ENCODE data around the gene FUT3. TPM values are rescaled to one million over a fixed set of nuclear protein-coding genes. Genes with fewer than 3 reads are reported as not detected.

Gene FUT3
- total and polyA plus RNA-seq, 4 donors: 0.25 to 0.47 (median 0.27) TPM; not detected in 1

DNA sequence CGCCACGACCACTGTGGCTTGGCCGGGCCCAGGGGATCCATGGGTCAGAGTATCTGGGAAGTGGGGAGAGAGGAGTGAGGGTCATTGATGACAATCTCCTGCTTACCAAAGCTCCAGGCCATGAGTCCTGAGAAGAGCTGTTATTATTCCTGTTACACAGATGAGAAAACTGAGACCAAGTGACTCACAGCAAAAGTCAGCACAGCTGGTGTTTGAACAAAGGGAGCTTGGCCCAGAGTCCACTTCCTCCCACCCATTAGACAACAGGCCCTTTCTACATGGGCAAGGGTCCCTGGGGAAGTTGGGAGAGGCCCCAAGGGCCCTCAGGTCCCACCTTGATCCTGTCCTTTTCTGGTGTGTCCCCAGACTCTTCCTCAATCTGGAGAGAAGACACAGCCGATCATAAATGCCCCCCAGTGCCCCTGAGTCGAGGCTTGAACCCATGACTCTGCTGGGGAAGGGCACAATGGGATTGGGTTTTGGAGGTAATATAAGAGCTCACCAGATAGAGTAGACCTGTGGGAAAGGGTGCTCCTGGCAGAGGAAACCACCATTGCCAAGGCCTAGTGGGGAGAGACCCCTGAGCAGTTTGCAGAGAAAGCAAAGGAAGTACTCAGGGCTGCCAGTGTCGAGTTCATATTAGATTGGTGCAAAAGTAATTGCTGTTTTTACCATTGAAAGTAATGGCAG lies 18.6 kb downstream of the FUT3 start:
- H3K9me3 ChIP-seq (ENCODE audit: control insufficient read depth in 4 of 4, low read length in 3 of 4): no peaks in the 10 kb centered on the region
- H3K4me1 ChIP-seq (ENCODE audit: control insufficient read depth in 4 of 4, insufficient read depth in 4 of 4, low read length in 3 of 4): peaks cover under 1 to 11% (median 7%) of the 10 kb centered on the region in 4 donors
- WGBS: 94% methylated on average over 6 of the region's 6 CpGs
- no peak for TF ChIP-seq RXRA (IDR thresholded peaks at IDR 0.05)
- TF ChIP-seq NR2F2 (IDR thresholded peaks at IDR 0.05): no peak
- TF ChIP-seq FOXA2 (IDR thresholded peaks at IDR 0.05): no peak
- no peak for DNase-seq (ENCODE audit: low spot score)
- H3K27me3 ChIP-seq (ENCODE audit: control insufficient read depth in 4 of 4, insufficient read depth in 4 of 4, low read length in 3 of 4): no peaks in the 10 kb centered on the region
- H3K27ac ChIP-seq (ENCODE audit: low read depth in 1 of 2, low read length in 2 of 2): no peak overlapping the region
- no peak overlapping the region for H3K9ac ChIP-seq (ENCODE audit: low read depth in 1 of 2, low read length in 2 of 2)
- no peak overlapping the region for H3K4me3 ChIP-seq (ENCODE audit: low read depth in 1 of 3, low read length in 3 of 3)
- H3K36me3 ChIP-seq (ENCODE audit: control insufficient read depth in 4 of 4, insufficient read depth in 3 of 4, low read depth in 1 of 4, low read length in 3 of 4): peaks cover 0 to 2% (median 0%) of the 10 kb centered on the region in 4 donors

DNA sequence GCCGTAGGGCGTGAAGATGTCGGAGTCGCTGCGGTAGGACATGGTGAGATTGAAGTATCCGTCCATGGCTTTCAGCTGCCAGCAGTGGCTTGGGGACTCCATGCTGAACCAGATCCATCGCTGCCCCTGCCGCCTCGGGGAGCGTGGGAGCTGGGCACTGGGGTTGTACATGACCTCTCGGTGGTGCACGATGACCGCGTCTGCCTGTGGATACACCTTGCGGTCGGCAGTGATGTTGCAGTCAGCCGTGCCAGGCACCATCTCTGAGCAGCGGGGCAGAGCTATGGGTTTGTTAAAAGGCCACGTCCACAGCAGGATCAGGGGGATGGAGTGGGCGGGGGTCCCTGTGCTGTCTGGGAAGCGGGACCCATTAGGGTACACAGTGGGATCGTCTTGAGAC lies 19.2 kb downstream of the FUT3 start:
- no peaks in the 10 kb centered on the region for H3K27me3 ChIP-seq (ENCODE audit: control insufficient read depth in 4 of 4, insufficient read depth in 4 of 4, low read length in 3 of 4)
- DNase-seq (ENCODE audit: low spot score): no peak
- H3K9me3 ChIP-seq (ENCODE audit: control insufficient read depth in 4 of 4, low read length in 3 of 4): no peaks in the 10 kb centered on the region
- H3K9ac ChIP-seq (ENCODE audit: low read depth in 1 of 2, low read length in 2 of 2): no peak overlapping the region
- 95% methylated on average over 22 of the region's 22 CpGs for WGBS
- peaks cover 0 to 2% (median 0%) of the 10 kb centered on the region in 4 donors for H3K36me3 ChIP-seq (ENCODE audit: control insufficient read depth in 4 of 4, insufficient read depth in 3 of 4, low read depth in 1 of 4, low read length in 3 of 4)
- TF ChIP-seq FOXA2 (IDR thresholded peaks at IDR 0.05): no peak
- no peak for TF ChIP-seq RAD21 (IDR thresholded peaks at IDR 0.05)
- no peak for TF ChIP-seq HNF4A (conservative IDR thresholded peaks at IDR 0.05)
- no peak for TF ChIP-seq EGR1 (IDR thresholded peaks at IDR 0.05; ENCODE audit: low read depth in 2 of 2)
- TF ChIP-seq, protein P1, sequence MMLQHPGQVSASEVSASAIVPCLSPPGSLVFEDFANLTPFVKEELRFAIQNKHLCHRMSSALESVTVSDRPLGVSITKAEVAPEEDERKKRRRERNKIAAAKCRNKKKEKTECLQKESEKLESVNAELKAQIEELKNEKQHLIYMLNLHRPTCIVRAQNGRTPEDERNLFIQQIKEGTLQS (IDR thresholded peaks at IDR 0.05): no peak
- no peak for TF ChIP-seq TAF1 (conservative IDR thresholded peaks at IDR 0.05)
- TF ChIP-seq HNF4G (IDR thresholded peaks at IDR 0.05): no peak
- H3K27ac ChIP-seq (ENCODE audit: low read depth in 1 of 2, low read length in 2 of 2): no peak overlapping the region
- H3K4me1 ChIP-seq (ENCODE audit: control insufficient read depth in 4 of 4, insufficient read depth in 4 of 4, low read length in 3 of 4): peaks cover 3 to 16% (median 10%) of the 10 kb centered on the region in 4 donors
- H3K4me3 ChIP-seq (ENCODE audit: low read depth in 1 of 3, low read length in 3 of 3): no peak overlapping the region

DNA sequence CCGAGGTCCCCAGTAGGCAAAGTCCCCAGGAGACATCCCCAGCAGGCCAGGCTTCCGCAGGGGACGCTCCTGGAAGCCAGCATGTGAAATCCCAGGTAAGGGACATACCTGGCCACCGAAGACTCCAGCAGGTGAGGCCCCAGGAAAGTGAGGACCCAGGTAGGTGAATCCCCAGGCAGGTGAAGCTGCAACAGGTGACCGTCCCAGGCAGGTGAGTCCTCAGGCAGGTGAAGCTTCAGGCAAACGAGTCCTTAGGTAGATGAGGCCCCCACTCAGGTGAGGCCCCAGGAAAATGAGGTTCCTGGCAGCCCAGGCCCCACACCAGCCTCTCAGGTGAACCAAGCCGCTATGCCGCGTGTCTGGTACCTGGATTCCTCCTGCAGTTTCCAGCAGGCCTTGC lies 20.1 kb downstream of the FUT3 start:
- DNase-seq (ENCODE audit: low spot score): no peak
- no peaks in the 10 kb centered on the region for H3K9me3 ChIP-seq (ENCODE audit: control insufficient read depth in 4 of 4, low read length in 3 of 4)
- H3K9ac ChIP-seq (ENCODE audit: low read depth in 1 of 2, low read length in 2 of 2): no peak overlapping the region
- no peak overlapping the region for H3K4me3 ChIP-seq (ENCODE audit: low read depth in 1 of 3, low read length in 3 of 3)
- peaks cover 6 to 24% (median 17%) of the 10 kb centered on the region in 4 donors for H3K4me1 ChIP-seq (ENCODE audit: control insufficient read depth in 4 of 4, insufficient read depth in 4 of 4, low read length in 3 of 4)
- 94% methylated on average over 9 of the region's 9 CpGs for WGBS
- H3K27ac ChIP-seq (ENCODE audit: low read depth in 1 of 2, low read length in 2 of 2): no peak overlapping the region
- no peaks in the 10 kb centered on the region for H3K27me3 ChIP-seq (ENCODE audit: control insufficient read depth in 4 of 4, insufficient read depth in 4 of 4, low read length in 3 of 4)
- H3K36me3 ChIP-seq (ENCODE audit: control insufficient read depth in 4 of 4, insufficient read depth in 3 of 4, low read depth in 1 of 4, low read length in 3 of 4): peaks cover 0 to 2% (median 0%) of the 10 kb centered on the region in 4 donors
- TF ChIP-seq SP1 (IDR thresholded peaks at IDR 0.05): no peak
- TF ChIP-seq JUND (IDR thresholded peaks at IDR 0.05): no peak
- no peak for TF ChIP-seq TAF1 (conservative IDR thresholded peaks at IDR 0.05)
- TF ChIP-seq FOXA1 (IDR thresholded peaks at IDR 0.05): no peak
- no peak for TF ChIP-seq FOXA2 (IDR thresholded peaks at IDR 0.05)
- TF ChIP-seq GABPA (IDR thresholded peaks at IDR 0.05 in 1 of 2, conservative IDR thresholded peaks at IDR 0.05 in 1 of 2): no peak
- no peak for TF ChIP-seq YY1 (IDR thresholded peaks at IDR 0.05)
- no peak for TF ChIP-seq HNF4G (IDR thresholded peaks at IDR 0.05)
- TF ChIP-seq, protein P2, sequence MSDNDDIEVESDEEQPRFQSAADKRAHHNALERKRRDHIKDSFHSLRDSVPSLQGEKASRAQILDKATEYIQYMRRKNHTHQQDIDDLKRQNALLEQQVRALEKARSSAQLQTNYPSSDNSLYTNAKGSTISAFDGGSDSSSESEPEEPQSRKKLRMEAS (IDR thresholded peaks at IDR 0.05): no peak
- TF ChIP-seq EGR1 (IDR thresholded peaks at IDR 0.05; ENCODE audit: low read depth in 2 of 2): no peak
- TF ChIP-seq, protein P3, sequence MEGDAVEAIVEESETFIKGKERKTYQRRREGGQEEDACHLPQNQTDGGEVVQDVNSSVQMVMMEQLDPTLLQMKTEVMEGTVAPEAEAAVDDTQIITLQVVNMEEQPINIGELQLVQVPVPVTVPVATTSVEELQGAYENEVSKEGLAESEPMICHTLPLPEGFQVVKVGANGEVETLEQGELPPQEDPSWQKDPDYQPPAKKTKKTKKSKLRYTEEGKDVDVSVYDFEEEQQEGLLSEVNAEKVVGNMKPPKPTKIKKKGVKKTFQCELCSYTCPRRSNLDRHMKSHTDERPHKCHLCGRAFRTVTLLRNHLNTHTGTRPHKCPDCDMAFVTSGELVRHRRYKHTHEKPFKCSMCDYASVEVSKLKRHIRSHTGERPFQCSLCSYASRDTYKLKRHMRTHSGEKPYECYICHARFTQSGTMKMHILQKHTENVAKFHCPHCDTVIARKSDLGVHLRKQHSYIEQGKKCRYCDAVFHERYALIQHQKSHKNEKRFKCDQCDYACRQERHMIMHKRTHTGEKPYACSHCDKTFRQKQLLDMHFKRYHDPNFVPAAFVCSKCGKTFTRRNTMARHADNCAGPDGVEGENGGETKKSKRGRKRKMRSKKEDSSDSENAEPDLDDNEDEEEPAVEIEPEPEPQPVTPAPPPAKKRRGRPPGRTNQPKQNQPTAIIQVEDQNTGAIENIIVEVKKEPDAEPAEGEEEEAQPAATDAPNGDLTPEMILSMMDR (IDR thresholded peaks at IDR 0.05; ENCODE audit: low read depth, low read length, missing input control): no peak
- TF ChIP-seq, protein P4, sequence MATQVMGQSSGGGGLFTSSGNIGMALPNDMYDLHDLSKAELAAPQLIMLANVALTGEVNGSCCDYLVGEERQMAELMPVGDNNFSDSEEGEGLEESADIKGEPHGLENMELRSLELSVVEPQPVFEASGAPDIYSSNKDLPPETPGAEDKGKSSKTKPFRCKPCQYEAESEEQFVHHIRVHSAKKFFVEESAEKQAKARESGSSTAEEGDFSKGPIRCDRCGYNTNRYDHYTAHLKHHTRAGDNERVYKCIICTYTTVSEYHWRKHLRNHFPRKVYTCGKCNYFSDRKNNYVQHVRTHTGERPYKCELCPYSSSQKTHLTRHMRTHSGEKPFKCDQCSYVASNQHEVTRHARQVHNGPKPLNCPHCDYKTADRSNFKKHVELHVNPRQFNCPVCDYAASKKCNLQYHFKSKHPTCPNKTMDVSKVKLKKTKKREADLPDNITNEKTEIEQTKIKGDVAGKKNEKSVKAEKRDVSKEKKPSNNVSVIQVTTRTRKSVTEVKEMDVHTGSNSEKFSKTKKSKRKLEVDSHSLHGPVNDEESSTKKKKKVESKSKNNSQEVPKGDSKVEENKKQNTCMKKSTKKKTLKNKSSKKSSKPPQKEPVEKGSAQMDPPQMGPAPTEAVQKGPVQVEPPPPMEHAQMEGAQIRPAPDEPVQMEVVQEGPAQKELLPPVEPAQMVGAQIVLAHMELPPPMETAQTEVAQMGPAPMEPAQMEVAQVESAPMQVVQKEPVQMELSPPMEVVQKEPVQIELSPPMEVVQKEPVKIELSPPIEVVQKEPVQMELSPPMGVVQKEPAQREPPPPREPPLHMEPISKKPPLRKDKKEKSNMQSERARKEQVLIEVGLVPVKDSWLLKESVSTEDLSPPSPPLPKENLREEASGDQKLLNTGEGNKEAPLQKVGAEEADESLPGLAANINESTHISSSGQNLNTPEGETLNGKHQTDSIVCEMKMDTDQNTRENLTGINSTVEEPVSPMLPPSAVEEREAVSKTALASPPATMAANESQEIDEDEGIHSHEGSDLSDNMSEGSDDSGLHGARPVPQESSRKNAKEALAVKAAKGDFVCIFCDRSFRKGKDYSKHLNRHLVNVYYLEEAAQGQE (IDR thresholded peaks at IDR 0.05): no peak
- TF ChIP-seq RAD21 (IDR thresholded peaks at IDR 0.05): no peak
